GM21529 (cell line): Measurements from ENCODE around the gene STAU1.
"Not testable (repeated sequence)": the region's sequence is repeated elsewhere in the genome, so short reads cannot be mapped to it uniquely, and the experiment has no call there.

Experiments used
- ATAC-seq: cut with Tn5 transposase; IDR thresholded peaks from one replicate; pipeline ENCODE4 v1.9.1; 2021; ENCODE audit not compliant: unreplicated experiment

The STAU1 gene

GRCh38 chr20:49167811-49168507 lies 20.2 kb downstream of the STAU1 start:
- no peak for ATAC-seq

GRCh38 chr20:49166534-49167449 lies 21.3 kb downstream of the STAU1 start:
- ATAC-seq, result peak; percentile 79

DNA sequence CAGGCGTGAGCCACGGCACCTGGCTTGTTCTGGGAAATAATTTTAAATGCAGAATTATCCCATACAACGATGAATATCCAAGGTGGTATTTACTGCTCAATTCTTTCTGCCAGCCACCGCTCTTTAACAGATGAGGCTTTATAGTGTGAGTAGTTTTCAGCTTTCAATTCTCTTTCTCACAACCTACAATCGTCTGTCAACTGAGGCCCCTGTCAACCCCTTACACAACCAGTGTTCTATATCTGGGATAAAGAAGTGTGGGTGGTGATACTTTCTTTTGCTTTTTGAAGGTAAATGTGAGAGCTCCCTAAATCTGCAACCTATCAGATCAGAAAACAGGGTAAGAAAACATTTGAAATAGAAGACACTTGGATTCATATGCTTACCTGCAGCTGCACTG lies 22.5 kb downstream of the STAU1 start:
- ATAC-seq, result no peak

DNA sequence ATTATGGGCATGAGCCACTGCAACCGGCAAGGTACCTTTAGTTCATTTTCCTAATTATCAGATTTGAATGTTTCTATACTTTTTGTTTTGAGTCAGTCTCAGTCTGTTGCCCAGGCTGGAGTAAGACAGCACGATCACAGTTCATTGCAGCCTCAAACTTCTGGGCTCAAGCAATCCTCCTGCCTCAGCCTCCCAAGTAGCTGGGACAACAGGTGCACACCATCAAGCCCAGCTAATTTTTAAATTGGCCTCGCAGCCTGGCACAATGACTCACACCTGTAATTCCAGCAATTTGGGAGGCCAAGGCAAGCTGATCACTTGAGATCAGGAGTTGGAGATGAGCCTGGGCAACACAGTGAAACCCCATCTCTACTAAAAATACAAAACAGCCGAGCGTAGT lies 24.4 kb downstream of the STAU1 start:
- no peak for ATAC-seq

- ATAC-seq, result no peak
Observed at GRCh38 chr20:49161428-49162152, 26.5 kb downstream of the STAU1 start.

DNA sequence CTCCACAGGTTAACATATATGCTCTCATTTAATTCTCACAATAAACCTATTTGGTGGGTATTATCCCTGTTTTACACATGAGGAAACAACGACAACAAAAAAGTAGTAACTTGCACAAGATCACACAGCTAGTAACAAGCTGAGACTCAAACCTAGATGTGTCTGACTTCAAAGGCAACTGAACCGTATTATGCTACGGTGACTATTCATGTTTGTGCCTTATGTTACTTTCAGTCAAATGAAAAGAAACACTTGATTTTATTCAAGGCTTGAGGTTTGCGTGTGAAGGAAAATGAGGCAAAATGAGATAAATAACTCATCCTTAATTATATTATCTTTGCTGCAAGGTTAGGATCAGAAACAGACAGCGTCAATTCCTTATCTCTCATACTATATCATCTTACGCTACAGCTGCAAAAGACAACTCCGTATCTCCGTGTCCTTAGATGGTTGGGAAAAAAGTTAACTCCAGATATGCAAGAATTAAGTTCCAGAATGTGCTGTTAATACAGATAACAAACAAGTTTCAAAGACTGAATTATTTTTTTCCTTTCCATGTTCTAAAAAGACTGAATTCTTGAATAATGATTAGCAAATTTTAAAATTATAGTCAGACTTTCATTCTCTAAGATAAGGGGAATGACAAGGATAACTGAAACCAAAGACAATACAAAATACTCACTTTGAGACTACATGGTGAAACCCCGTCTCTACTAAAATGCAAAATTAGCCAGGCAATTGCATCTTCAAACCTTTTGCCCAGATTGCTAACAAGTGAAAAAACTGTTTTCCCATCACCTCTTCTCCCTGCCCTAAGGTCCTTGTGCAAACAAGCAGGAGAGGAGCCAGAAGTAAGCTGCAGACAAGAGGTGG lies 27.8 kb downstream of the STAU1 start:
- ATAC-seq, result no peak

DNA sequence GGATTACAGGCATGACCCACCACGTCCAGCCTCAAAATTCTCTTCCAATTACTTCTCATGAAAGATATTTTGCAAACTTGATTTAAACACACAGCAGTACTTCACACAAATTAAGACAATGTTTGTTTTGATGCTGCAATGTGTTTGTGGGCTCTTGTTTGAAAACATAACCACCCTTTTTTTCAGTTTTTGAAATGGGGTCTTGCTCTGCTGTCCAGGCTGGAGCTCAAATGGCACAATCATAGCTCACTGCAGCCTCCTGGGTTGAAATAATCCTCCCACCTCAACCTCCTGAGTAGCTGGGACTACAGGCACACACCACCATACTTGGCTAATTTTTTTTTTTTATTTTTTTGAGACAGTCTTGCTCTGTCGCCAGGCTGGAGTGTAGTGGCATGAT lies 31.0 kb downstream of the STAU1 start:
- no peak for ATAC-seq

DNA sequence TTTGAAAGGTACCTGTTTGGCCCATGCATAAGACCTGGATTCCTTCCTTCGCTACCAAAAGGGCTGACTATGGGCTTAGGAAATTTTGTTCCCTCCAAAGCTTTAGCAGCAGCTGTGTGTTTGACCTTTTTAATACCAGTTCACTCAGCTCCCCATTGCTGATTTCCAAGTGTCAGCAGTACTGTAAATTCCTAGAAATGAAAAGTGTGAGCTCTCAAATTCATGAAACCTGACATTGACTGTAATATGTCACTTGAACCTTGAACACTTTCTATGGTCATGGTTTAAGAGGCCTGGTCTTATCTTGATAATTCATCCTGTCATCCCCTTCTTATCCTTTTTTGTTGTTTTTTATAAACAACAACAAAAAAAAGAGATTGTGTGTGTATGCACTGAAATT lies 31.7 kb downstream of the STAU1 start:
- ATAC-seq, result no peak

DNA sequence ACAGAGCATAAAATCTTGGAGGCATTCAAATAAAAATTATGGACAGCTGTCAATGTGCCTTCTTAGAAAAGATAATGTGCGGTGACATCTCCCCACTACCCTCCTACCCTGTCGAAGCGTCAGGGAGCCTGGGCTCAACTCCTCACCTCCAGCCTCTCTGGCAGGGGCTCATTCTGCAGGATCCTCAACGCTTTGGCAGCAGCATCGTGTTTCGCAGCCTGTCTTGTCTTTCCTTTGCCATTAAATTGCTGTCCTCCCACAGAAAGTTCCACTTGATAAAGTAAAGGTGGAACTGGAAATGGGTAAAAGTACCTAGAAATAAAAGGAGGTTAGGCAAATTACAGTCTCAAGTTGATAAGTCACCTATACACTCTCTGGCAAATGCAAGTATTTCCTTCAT lies 36.7 kb downstream of the STAU1 start:
- ATAC-seq, result no peak

- ATAC-seq, result no peak
Observed at GRCh38 chr20:49149281-49150045, 38.7 kb downstream of the STAU1 start.

DNA sequence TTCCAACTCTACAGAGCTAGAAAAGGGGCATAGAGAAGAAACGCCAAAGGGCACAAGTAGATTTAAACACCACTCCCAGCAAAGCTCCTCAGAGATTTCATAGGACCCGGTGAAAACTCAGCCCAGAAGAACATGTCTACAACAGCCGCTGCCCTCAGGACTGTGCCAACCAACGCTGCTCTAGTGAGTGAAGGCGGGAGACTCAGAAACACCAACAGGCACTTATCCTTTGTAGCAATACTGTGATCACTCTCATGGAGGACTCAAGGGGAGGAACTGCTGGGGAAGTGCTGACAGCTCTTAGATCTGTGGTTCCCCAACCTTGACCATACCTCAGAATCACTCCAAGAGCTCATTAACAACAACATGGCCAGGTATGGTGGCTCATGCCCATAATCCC lies 39.5 kb downstream of the STAU1 start:
- ATAC-seq, result no peak

DNA sequence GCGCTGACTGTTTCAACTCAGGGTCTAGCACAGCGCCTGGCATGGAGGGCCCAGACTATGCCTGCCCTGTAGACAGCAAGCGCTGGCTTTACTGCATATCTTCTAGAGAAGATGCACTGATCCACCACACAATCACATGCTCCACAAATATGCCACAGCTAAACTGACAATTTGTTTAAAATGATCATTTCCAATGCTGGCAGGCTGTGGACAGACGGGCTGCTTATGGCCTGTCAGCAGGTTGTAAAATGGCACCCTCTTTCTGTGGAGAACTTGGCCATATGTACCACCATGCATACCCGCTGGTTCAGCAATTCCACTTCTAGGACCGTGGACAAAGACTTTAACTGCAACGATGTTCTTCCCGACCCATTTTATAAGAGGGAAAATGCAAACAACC lies 40.8 kb downstream of the STAU1 start:
- ATAC-seq, result no peak

- no peak for ATAC-seq
Observed at GRCh38 chr20:49146442-49147225, 41.5 kb downstream of the STAU1 start.

DNA sequence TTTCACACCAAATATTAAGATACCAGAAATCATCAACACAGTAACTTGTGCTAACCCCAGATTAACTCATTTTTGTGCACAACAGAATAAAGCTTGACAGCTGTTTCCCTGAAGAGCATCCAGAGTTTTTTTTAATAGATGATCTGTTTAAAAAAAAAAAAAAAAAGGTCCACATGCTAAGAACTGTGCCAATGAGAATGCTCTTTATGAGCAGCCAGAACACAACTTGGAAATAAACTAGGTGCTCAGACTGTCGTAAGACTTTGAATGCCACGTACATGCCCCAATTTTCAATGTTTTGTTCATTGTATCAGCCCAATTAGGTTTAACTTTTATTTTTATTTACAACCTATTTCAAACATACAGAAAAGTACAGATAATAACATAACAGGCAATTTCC lies 47.3 kb downstream of the STAU1 start:
- no peak for ATAC-seq

DNA sequence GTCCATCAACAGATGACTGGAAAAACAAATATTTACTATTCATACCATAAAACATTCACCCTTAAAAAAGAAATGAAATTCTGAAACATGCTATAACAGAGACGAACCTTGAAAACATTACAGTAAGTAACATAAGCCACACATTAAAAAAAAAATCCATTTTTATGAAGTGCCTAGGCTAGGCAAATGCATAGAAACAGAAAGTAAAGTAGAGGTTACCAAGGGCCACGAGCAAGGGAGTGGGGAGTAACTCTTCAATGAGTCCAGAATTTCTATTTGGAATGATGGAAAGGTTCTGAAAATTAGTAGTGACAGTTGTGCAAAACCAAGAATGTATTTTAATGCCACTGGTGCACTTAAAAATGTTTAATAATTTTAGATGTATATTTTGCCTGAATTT lies 47.7 kb downstream of the STAU1 start:
- no peak for ATAC-seq

DNA sequence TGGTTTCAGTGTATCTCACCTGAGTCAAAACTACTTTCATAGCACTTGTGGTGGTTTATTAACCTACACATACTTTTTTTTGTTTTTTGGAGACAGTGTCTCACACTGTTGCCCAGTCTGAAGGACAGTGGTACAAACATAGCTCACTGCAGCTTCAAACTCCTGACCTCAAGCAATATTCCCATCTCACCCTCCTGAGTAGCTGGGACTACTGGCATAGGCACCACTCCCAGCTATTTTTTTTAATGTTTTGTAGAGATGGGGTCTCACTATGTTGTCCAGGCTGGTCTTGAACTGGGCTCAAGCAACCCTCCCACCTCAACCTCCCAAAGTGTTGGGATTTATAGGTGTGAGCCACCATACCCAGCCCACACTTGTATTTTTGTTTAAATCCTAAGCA lies 49.7 kb downstream of the STAU1 start:
- no peak for ATAC-seq

DNA sequence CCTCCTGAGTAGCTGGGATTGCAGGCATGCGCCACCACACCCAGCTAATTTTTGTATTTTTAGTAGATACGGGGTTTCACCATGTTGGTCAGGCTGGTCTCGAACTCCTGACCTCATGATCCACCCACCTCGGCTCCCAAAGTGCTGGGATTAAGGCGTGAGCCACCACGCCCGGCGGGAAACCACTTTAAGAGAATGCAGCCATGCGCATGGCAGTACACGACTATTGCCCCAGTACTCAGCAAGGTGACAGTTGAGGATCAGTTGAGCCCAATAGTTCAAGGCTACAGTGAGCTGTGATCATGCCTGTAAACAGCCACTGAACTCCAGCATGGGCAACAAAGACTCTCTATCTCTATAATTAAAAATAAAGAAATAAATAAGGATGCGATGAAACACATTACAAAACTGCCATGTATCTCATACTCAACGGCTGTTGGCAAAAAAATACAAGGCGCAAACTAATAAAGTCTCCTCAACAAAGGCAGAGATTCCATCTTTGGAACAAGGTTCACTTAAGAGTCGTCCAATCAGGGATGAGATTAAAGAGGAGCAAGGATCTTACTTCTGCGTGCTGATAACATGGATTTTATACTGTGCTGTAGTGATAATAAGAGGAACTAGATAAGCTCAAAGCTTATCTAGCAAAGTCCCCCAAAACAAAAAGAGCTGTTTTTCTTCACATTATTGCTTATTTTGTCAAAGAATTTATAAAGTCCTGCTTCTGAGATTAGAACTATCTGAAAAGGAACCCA lies 51.1 kb downstream of the STAU1 start:
- no peak for ATAC-seq

GRCh38 chr20:49134797-49135196 lies 53.3 kb downstream of the STAU1 start:
- ATAC-seq, result not testable (repeated sequence)

DNA sequence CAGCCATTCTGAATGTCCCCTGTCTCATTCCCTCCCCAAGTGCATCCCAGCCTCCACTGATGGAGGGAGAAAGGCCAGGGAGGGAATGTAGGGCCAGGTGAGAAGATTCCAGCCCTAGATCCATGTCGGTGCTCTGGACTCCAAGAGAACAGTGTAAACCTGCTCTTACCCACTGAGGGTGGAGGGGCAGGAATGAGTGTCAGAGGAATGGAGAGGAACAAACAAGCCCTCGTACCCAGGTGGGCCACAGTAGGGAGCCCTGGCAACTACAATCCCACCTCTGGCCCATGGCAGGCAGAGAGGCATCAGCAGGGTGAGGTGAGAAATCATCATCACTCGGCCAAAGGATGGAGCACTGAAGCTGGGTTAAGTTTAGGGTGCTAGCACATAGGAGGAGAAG lies 54.6 kb downstream of the STAU1 start:
- ATAC-seq, result no peak
